Measurements from ENCODE around the gene AOPEP. TPM values are rescaled to one million over a fixed set of nuclear protein-coding genes. Genes with fewer than 3 reads are reported as not detected.

The AOPEP gene
- total RNA-seq, 2 donors from 2014 or later, result 81.5 to 224 TPM

DNA sequence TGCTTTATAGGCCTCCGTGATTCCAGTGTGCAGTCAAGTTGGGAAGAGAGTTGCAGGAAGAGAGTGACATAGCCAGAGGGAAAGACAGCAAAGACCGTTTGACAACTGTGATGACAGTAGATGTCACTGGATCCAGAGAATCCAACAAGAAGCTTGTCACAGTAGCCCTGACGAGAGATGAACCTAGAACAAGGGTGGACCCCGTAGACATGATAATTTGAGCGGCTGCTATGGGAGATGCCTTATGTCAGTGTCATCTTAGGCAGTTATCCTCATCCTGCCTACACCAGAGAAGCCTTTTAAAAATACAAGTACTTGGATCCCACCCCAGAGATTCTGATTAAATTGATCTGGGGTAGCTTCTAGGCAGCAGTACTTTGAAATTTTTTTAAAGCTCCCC is 125.4 kb downstream of the AOPEP start:
- H3K4me3 ChIP-seq, result no peak overlapping the region
- 87 to 92% methylated on average over 5 of the region's 5 CpGs for WGBS, 2 donors
- intact Hi-C loops (cut with DNase I), result loop anchor here (10.0 kb wide), 1 partner anchor 47 kb away; no protein-coding TSS in a partner anchor
- H3K9me3 ChIP-seq, result no peaks in the 10 kb centered on the region
- ATAC-seq, result no peak
- peaks cover 24% of the 10 kb centered on the region for H3K4me1 ChIP-seq
- H3K27me3 ChIP-seq, result no peaks in the 10 kb centered on the region
- no peak for TF ChIP-seq POLR2A (IDR thresholded peaks at IDR 0.05)
- TF ChIP-seq, protein P1, sequence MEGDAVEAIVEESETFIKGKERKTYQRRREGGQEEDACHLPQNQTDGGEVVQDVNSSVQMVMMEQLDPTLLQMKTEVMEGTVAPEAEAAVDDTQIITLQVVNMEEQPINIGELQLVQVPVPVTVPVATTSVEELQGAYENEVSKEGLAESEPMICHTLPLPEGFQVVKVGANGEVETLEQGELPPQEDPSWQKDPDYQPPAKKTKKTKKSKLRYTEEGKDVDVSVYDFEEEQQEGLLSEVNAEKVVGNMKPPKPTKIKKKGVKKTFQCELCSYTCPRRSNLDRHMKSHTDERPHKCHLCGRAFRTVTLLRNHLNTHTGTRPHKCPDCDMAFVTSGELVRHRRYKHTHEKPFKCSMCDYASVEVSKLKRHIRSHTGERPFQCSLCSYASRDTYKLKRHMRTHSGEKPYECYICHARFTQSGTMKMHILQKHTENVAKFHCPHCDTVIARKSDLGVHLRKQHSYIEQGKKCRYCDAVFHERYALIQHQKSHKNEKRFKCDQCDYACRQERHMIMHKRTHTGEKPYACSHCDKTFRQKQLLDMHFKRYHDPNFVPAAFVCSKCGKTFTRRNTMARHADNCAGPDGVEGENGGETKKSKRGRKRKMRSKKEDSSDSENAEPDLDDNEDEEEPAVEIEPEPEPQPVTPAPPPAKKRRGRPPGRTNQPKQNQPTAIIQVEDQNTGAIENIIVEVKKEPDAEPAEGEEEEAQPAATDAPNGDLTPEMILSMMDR (IDR thresholded peaks at IDR 0.05), result no peak
- no peak overlapping the region for H3K27ac ChIP-seq
- DNase-seq, result no peak
- H3K36me3 ChIP-seq (replicated peaks in 1 of 2; ENCODE audit: insufficient read depth in 1 of 2, low read depth in 2 of 2), result no peaks in the 10 kb centered on the region

GRCh38 chr9:94852373-94852772 is 125.9 kb downstream of the AOPEP start:
- ATAC-seq (no peak), DNase-seq (no peak)
- 70 to 77% methylated on average over 4 of the region's 4 CpGs for WGBS, 2 donors
- peaks cover 20% of the 10 kb centered on the region for H3K4me1 ChIP-seq
- H3K27me3 ChIP-seq, result no peaks in the 10 kb centered on the region
- intact Hi-C loops (cut with DNase I), result loop anchor here (10.0 kb wide), 1 partner anchor 48 kb away; no protein-coding TSS in a partner anchor
- no peaks in the 10 kb centered on the region for H3K9me3 ChIP-seq
- no peak overlapping the region for H3K4me3 ChIP-seq
- H3K27ac ChIP-seq, result no peak overlapping the region
- H3K36me3 ChIP-seq (replicated peaks in 1 of 2; ENCODE audit: insufficient read depth in 1 of 2, low read depth in 2 of 2), result no peaks in the 10 kb centered on the region
- TF ChIP-seq POLR2A (IDR thresholded peaks at IDR 0.05), result no peak
- TF ChIP-seq, protein P1 (IDR thresholded peaks at IDR 0.05), result no peak

- H3K27ac ChIP-seq, result peak overlapping the region; percentile 41 to 63 (median 48)
- peaks cover 12% of the 10 kb centered on the region for H3K4me1 ChIP-seq
- intact Hi-C loops (cut with DNase I), result loop anchor here (10.0 kb wide), 1 partner anchor 49 kb away; no protein-coding TSS in a partner anchor
- no peak overlapping the region for H3K4me3 ChIP-seq
- H3K9me3 ChIP-seq, result no peaks in the 10 kb centered on the region
- H3K27me3 ChIP-seq, result no peaks in the 10 kb centered on the region
- H3K36me3 ChIP-seq (replicated peaks in 1 of 2; ENCODE audit: insufficient read depth in 1 of 2, low read depth in 2 of 2), result no peaks in the 10 kb centered on the region
- DNase-seq (no peak), ATAC-seq (peak; percentile 84)
- WGBS, 2 donors, result 43 to 44% methylated on average over 3 of the region's 3 CpGs
- no peak for TF ChIP-seq POLR2A (IDR thresholded peaks at IDR 0.05)
- TF ChIP-seq, protein P1 (IDR thresholded peaks at IDR 0.05), result no peak
These were observed 127.4 kb downstream of the AOPEP start for GRCh38 chr9:94853887-94854286.

GRCh38 chr9:94855903-94856302 is 129.4 kb downstream of the AOPEP start:
- Histone ChIP-seq H3K9me3 (no peaks in the 10 kb centered on the region), H3K27ac (no peak overlapping the region), H3K36me3 (replicated peaks in 1 of 2; ENCODE audit: insufficient read depth in 1 of 2, low read depth in 2 of 2) (no peaks in the 10 kb centered on the region), H3K27me3 (no peaks in the 10 kb centered on the region), H3K4me1 (peaks cover 12% of the 10 kb centered on the region), H3K4me3 (no peak overlapping the region)
- ATAC-seq (no peak), DNase-seq (no peak)
- 87 to 88% methylated on average over 5 of the region's 5 CpGs for WGBS, 2 donors
- TF ChIP-seq POLR2A (IDR thresholded peaks at IDR 0.05), result no peak
- TF ChIP-seq, protein P1 (IDR thresholded peaks at IDR 0.05), result no peak
- intact Hi-C loops (cut with DNase I), result loop anchor here (10.0 kb wide), 1 partner anchor 51 kb away; no protein-coding TSS in a partner anchor

GRCh38 chr9:94857791-94858190 is 131.3 kb downstream of the AOPEP start:
- 93 to 97% methylated on average over 8 of the region's 8 CpGs for WGBS, 2 donors
- TF ChIP-seq, protein P1 (IDR thresholded peaks at IDR 0.05), result no peak
- no peak for TF ChIP-seq POLR2A (IDR thresholded peaks at IDR 0.05)
- H3K9me3 ChIP-seq, result no peaks in the 10 kb centered on the region
- H3K4me1 ChIP-seq, result peaks cover 18% of the 10 kb centered on the region
- H3K27me3 ChIP-seq, result no peaks in the 10 kb centered on the region
- no peaks in the 10 kb centered on the region for H3K36me3 ChIP-seq (replicated peaks in 1 of 2; ENCODE audit: insufficient read depth in 1 of 2, low read depth in 2 of 2)
- no peak overlapping the region for H3K4me3 ChIP-seq
- intact Hi-C loops (cut with DNase I), result loop anchor here (10.0 kb wide), 1 partner anchor 53 kb away; no protein-coding TSS in a partner anchor
- no peak for ATAC-seq
- H3K27ac ChIP-seq, result no peak overlapping the region
- no peak for DNase-seq
